HG03558 (cell line): ENCODE measurements around the gene CARHSP1.
"Not testable (repeated sequence)": the region's sequence is repeated elsewhere in the genome, so short reads cannot be mapped to it uniquely, and the experiment has no call there.

ENCODE experiments used
- ATAC-seq: cut with Tn5 transposase; IDR thresholded peaks from one replicate; pipeline ENCODE4 v1.9.1; 2021; ENCODE audit warnings: moderate number of reproducible peaks; ENCODE audit not compliant: unreplicated experiment; ENCODE audit errors: extremely low read depth

CARHSP1 gene

GRCh38 chr16:8873866-8874195 is 5.0 kb upstream of the CARHSP1 start:
- ATAC-seq = not testable (repeated sequence)

GRCh38 chr16:8872967-8873865 is 4.4 kb upstream of the CARHSP1 start:
- ATAC-seq = no peak

- no peak for ATAC-seq
Measured at GRCh38 chr16:8872071-8872470, 3.3 kb upstream of the CARHSP1 start.

- ATAC-seq = not testable (repeated sequence)
Measured at GRCh38 chr16:8869988-8870241, 1.1 kb upstream of the CARHSP1 start.

DNA sequence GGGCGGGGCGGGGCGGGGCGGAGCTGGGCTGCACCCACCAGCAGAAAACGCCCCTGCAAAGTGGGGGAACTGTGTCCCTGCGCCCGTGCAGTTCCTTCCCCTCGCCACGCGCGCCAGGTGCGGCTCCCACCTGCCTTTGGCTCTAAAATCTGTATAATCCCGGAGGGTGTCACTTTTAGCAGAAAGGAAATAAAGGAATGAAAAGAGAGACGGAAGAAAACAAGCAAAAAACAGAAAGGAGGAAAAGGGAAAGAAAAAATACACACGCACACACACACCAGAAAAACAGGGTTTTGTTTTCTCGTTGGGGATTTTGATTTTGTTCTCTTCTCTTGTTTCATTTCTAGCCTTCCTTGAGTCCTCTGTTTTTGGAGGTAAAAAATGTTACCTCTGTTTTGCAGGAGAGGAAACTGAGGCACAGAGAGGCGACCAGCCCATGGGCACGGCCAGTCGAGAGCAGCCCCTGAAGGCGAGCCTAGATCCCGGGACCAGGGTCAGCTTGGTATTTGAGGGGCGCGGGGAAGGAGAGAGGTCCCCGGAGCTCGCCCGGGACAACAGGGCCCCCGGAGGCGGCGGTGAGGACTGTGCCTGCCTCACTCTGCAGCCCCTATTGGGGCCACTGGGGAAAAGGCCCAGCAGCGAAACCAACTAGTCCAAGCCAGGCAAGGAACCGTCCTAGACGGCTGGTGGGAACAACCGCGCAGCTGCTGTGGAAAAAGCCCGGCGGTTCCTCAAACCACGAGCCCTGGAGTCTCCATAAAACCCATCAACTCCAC is 594 bp upstream of the CARHSP1 start:
- no peak for ATAC-seq

GRCh38 chr16:8867932-8868415 is 832 bp downstream of the CARHSP1 start:
- ATAC-seq = no peak

DNA sequence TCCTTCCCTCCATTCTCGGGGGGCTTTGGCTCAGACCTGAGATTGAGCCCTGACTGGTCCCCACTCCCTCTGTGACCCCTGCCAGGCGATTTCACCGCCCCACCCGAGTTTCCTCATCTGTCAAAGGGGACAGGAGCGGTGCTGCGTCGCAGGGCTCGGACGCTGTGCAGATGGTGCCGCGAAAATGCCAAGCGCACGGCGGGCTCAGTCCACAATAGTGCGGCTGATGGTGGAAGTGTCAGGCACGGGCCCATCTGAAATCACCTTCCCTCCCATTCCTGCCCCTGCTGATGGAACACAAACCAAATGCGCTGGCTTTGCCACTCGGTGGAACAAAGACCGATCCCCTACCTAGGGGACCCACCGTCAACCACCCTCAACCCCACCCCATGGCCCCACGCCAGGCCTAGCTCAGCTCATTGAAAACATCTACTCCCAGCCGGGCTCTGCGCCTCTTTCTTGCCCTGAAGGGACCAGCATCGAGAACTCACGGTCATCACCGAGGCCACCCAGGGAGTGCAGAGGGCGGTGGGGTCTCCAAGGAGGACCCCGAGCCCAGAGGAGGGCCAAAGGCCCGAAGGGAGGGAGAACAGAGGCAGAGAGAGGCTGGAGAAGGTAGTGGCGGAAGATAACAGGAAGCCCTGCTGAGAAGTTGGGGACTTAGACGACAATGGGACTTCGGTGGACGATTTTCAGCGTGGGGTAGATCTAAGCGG is 1.4 kb downstream of the CARHSP1 start:
- ATAC-seq = no peak

GRCh38 chr16:8866884-8867215 is 2.0 kb downstream of the CARHSP1 start:
- ATAC-seq = no peak

- ATAC-seq = no peak
Measured at GRCh38 chr16:8866118-8866883, 2.5 kb downstream of the CARHSP1 start.

GRCh38 chr16:8865145-8865882 is 3.5 kb downstream of the CARHSP1 start:
- ATAC-seq = no peak

- ATAC-seq = no peak
Measured at GRCh38 chr16:8864480-8865110, 4.2 kb downstream of the CARHSP1 start.

GRCh38 chr16:8863594-8864424 is 5.0 kb downstream of the CARHSP1 start:
- no peak for ATAC-seq

DNA sequence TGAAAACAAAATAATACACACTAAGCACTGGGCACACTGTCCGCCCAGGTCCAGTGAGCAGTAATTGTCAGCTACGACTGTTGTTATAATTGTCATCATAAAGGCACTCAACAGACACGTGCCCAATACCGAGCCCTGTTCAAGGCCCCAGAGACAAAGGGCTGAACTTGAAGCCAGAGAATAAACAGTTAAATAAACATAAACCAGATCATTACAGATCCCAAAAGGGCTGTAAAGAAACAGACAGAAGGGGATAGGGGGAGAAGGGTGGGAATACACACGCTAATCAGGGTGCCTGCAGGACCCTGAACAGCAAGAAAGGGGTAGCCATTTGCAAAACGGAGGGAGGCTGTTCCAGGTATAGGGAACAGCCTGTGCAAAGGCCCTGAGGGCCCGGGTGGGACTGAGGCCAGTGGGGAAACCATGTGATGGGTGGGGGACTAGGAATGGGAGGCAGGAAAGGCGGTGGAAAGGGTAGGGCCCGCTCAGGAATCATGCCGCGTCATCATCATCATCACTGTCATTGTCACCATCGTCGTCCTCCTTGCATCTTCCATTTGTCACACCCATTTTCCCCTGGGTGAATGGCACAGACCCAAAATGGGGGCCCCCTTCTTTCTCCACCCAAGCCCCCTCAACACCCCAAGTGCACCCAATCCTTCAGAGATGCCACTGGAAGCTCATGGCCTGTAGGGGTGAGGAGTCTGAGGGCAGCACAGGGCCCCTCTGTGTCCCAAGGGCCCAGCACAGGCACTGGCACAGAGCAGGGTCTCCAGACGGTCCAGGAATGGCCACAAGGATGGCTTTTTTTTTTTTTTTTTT is 6.3 kb downstream of the CARHSP1 start:
- ATAC-seq = no peak

- ATAC-seq = no peak
Measured at GRCh38 chr16:8861563-8862308, 7.1 kb downstream of the CARHSP1 start.

DNA sequence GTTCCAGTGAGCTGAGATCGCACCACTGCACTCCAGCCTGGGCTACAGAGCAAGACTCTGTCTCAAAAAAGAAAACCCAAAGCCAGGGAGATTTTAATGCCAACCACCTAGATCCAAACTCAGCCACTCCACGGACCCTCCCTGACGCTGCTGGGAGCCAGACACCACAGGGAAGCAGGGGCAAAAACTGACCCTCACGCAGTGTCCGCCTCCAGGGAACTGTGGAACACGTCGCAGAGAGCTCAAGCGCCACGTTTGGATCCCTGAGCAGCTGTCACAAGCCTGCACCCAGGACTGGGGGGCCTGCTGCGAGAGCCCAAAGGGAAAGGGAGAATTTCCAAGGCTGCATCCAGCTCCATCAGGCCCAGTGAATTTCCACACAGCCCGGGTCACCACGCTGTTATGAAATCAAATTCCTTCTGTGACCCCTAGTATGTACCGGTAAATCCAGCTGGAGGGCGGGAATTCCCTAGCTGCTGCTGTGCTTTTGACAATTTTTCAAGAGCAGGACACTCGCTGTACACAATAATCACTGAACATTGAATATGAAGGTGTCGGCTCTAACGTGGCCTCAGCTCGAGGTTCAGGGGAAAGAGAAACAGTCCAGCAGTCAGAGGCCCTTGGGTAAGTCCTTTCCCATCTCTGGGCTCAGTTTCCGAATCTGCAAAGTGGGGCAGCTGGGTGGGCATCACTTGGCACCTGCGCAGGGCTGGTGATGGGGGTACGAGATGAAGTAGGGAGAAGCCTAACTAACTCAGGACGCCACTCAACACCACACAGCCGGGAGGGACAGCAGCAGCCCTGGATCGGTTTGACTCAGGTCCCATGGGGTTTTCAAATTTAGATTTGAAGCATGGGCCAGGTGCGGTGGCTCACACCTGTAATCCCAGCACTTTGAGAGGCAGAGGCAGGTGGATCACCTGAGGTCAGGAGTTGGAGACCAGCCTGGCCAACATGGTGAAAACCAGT is 8.6 kb downstream of the CARHSP1 start:
- no peak for ATAC-seq
